Measurements from ENCODE around the gene ZNF792. TPM values are rescaled to one million over a fixed set of nuclear protein-coding genes. Genes with fewer than 3 reads are reported as not detected.

The ZNF792 gene
- total RNA-seq, 1 experiment from 2014 or later, result 2.5 TPM

Other genes starting within 250 kb of the ZNF792 start
- 18.5 and 21.7 TPM in 2 replicates for gene ZNF181, start 230.0 kb downstream of the ZNF792 start, total RNA-seq (2014; rRNA removed; shearing (Covaris generic))
- 1.8 and 2.5 TPM in 2 replicates for gene ZNF599, start 191.0 kb downstream of the ZNF792 start, total RNA-seq (2014; rRNA removed; shearing (Covaris generic))
- gene ZNF30, start 37.3 kb downstream of the ZNF792 start, total RNA-seq (2014; rRNA removed; shearing (Covaris generic)), result 3.2 and 3.9 TPM in 2 replicates
- gene GRAMD1A, start 36.1 kb upstream of the ZNF792 start, total RNA-seq (2014; rRNA removed; shearing (Covaris generic)), result 18.8 and 20.6 TPM in 2 replicates
- gene SCN1B, start 66.2 kb upstream of the ZNF792 start, total RNA-seq (2014; rRNA removed; shearing (Covaris generic)), result 0.21 and 1.3 TPM in 2 replicates
- gene HPN, start 77.5 kb upstream of the ZNF792 start, total RNA-seq (2014; rRNA removed; shearing (Covaris generic)), result not detected in 2 replicates
- not detected in 2 replicates for gene FXYD3, start 151.6 kb upstream of the ZNF792 start, total RNA-seq (2014; rRNA removed; shearing (Covaris generic))
- gene LGI4, start 170.8 kb upstream of the ZNF792 start, total RNA-seq (2014; rRNA removed; shearing (Covaris generic)), result 0.11 TPM in 1 of 2 replicates, not detected in the other
- not detected in 2 replicates for gene FXYD1, start 174.6 kb upstream of the ZNF792 start, total RNA-seq (2014; rRNA removed; shearing (Covaris generic))
- gene FXYD7, start 179.0 kb upstream of the ZNF792 start, total RNA-seq (2014; rRNA removed; shearing (Covaris generic)), result not detected in 2 replicates
- 71.3 and 79.3 TPM in 2 replicates for gene FXYD5, start 190.5 kb upstream of the ZNF792 start, total RNA-seq (2014; rRNA removed; shearing (Covaris generic))